Kidney (tissue), 14 donors: ENCODE results near the gene IL1B. TPM values are rescaled to one million over a fixed set of nuclear protein-coding genes. Genes with fewer than 3 reads are reported as not detected.
A peak's percentile ranks its signal among the peaks of the same experiment; 100 is the strongest.

Source experiments
- DNase-seq, 5 donors: peaks; one replicate each; pipeline ENCODE4 v3.0.0-alpha.2; 2013 to 2020
- FAIRE-seq: peaks from 2 replicates; lab custom pipeline; 2012; peaks lifted over from hg19 to GRCh38; lab: Jason Lieb, UNC
- H3K27ac ChIP-seq, 2 donors: one replicate each; pipeline ENCODE4 v1.7.0; 2013; ENCODE audit warnings: low read depth in 2 of 2, low read length in 2 of 2, inconsistent platforms in 1 of 2
- H3K27me3 ChIP-seq: one replicate; pipeline ENCODE4 v1.7.1; 2013; ENCODE audit warnings: low read length, inconsistent platforms; ENCODE audit not compliant: control insufficient read depth, insufficient read depth
- H3K36me3 ChIP-seq, 3 donors: one replicate each; pipeline versions ENCODE4 v1.7.0 to v1.7.1; 2013; ENCODE audit warnings: low read length in 3 of 3, control low read depth in 1 of 3, inconsistent platforms in 1 of 3; ENCODE audit not compliant: insufficient read depth in 3 of 3, control insufficient read depth in 2 of 3
- H3K4me1 ChIP-seq, 3 donors: one replicate each; pipeline versions ENCODE4 v1.7.0 to v1.7.1; 2013; ENCODE audit warnings: low read length in 3 of 3, inconsistent platforms in 1 of 3, low read depth in 1 of 3; ENCODE audit not compliant: control insufficient read depth in 2 of 3, insufficient read depth in 2 of 3
- H3K4me3 ChIP-seq, 3 donors: one replicate each; pipeline versions ENCODE4 v1.7.0 to v1.8.1; 2013; ENCODE audit warnings: low read length in 3 of 3, control low read depth in 1 of 3, inconsistent platforms in 1 of 3
- H3K9ac ChIP-seq, 3 donors: one replicate each; pipeline versions ENCODE4 v1.7.0 to v1.7.1; 2013; ENCODE audit warnings: low read length in 3 of 3, control low read depth in 1 of 3, inconsistent platforms in 1 of 3
- H3K9me3 ChIP-seq, 3 donors: one replicate each; pipeline versions ENCODE4 v1.7.0 to v1.7.1; 2013; ENCODE audit warnings: low read length in 3 of 3, control low read depth in 1 of 3, inconsistent platforms in 1 of 3; ENCODE audit not compliant: control insufficient read depth in 2 of 3, insufficient read depth in 1 of 3
- CTCF ChIP-seq: IDR thresholded peaks from 3 replicates; pipeline ENCODE4 v1.5.1; 2012; ENCODE audit warnings: mild to moderate bottlenecking, moderate library complexity, borderline replicate concordance; ENCODE audit not compliant: insufficient read depth; ENCODE audit errors: extremely low read depth
- intact Hi-C: fragments of 100-400 bp; cut with DNase I; formaldehyde crosslinking; loops from one replicate; pipeline ENCODE4 v1.11.1; 2022
- polyA plus RNA-seq: library from polyadenylated mRNA; stranded (reverse); fragments of 350-450 nt; fragmentation: Illumina TruSeq; extraction: RNeasy Lipid Tissue Mini Kit (QIAGEN cat#74804); gene quantifications from one replicate; pipeline ENCODE4 v1.2.3, GENCODE V29; 2014; ENCODE audit warnings: low read depth, low replicate concordance; ENCODE audit not compliant: insufficient read depth
- total RNA-seq: library from RNA; stranded (reverse); fragmentation: NEBNext Ultra II Directional; extraction: Animal tissue kit (Norgen Biotek cat#: 25700); gene quantifications from one replicate; pipeline ENCODE4 v1.2.1, GENCODE V29; 2021
- donor health status: control.
- donor health status: control.
- donor health status: control.
- donor health status: control.
- donor health status: control.
- donor health status: DM: yes; HTN: yes; CAD: no.
- donor health status: Normal renal cell carcinoma (clear cell type).

The IL1B gene
- total and polyA plus RNA-seq, 2 donors from 2014 or later: 0.56 to 2.9 TPM

DNA sequence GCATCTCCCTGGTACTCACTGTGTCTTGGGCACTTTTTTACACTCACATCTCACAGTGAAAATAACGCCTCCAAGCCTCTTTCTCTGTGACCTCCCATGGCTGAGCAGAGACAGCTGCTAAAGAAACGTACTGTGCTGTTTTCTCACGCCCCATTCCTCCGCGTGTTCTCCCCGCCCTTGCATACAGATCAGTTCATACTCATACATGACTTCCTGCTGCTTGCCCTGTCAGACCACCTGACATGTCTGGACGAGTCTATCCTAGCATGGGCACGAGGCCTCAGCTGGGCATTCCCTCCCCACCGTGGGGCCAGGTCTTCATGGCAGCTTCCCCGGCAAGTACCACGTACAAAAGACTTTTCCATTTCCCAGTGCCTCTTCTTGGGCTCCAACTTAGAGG, 31.0 kb downstream of the IL1B start:
- Histone ChIP-seq H3K9me3 (no peaks in the 10 kb centered on the region), H3K9ac (no peak overlapping the region), H3K27me3 (no peaks in the 10 kb centered on the region), H3K27ac (no peak overlapping the region), H3K4me3 (no peak overlapping the region), H3K36me3 (no peaks in the 10 kb centered on the region), H3K4me1 (no peaks in the 10 kb centered on the region)
- TF ChIP-seq CTCF: no peak
- FAIRE-seq (no peak), DNase-seq (peak in 1 of 5 donors; percentile 8)
- intact Hi-C loops: no loop called here

GRCh38 chr2:112803691-112804521, 32.7 kb downstream of the IL1B start:
- H3K4me1 ChIP-seq: no peaks in the 10 kb centered on the region
- H3K27ac ChIP-seq: no peak overlapping the region
- intact Hi-C loops: no loop called here
- H3K27me3 ChIP-seq: no peaks in the 10 kb centered on the region
- H3K9me3 ChIP-seq: no peaks in the 10 kb centered on the region
- DNase-seq (no peak), FAIRE-seq (no peak)
- no peaks in the 10 kb centered on the region for H3K36me3 ChIP-seq
- H3K4me3 ChIP-seq: no peak overlapping the region
- no peak for TF ChIP-seq CTCF
- H3K9ac ChIP-seq: no peak overlapping the region

- no peaks in the 10 kb centered on the region for H3K27me3 ChIP-seq
- H3K4me1 ChIP-seq: no peaks in the 10 kb centered on the region
- no peak overlapping the region for H3K9ac ChIP-seq
- no peak for DNase-seq
- no peak for TF ChIP-seq CTCF
- H3K4me3 ChIP-seq: no peak overlapping the region
- H3K36me3 ChIP-seq: no peaks in the 10 kb centered on the region
- intact Hi-C loops: no loop called here
- H3K27ac ChIP-seq: no peak overlapping the region
- no peaks in the 10 kb centered on the region for H3K9me3 ChIP-seq
- no peak for FAIRE-seq
Measured at GRCh38 chr2:112800881-112801583, 35.5 kb downstream of the IL1B start.
